ENCODE results near the gene RNF207.

The RNF207 gene

GRCh38 chr1:6267686-6268322 lies 61.9 kb downstream of the RNF207 start:
- no peak overlapping the region for H3K27ac ChIP-seq (ENCODE audit: low read length)
- H3K79me2 ChIP-seq (ENCODE audit: low read length) = no peaks in the 10 kb centered on the region
- H3K9me2 ChIP-seq (replicated peaks; ENCODE audit: insufficient read depth, low read length) = no peaks in the 10 kb centered on the region
- DNase-seq = no peak
- no peaks in the 10 kb centered on the region for H3F3A ChIP-seq (ENCODE audit: insufficient read depth, low read length)
- no peak overlapping the region for H3K9ac ChIP-seq (ENCODE audit: low read length)
- H4K20me1 ChIP-seq (ENCODE audit: insufficient read depth, low read length) = no peaks in the 10 kb centered on the region
- no peak overlapping the region for H3K4me3 ChIP-seq (ENCODE audit: low read length)
- TF ChIP-seq EZH2phosphoT487 (IDR thresholded peaks at IDR 0.05; ENCODE audit: low read length) = no peak
- no peak for TF ChIP-seq CTCF (IDR thresholded peaks at IDR 0.05; ENCODE audit: low read length)
- TF ChIP-seq EZH2 (optimal IDR thresholded peaks at IDR 0.05; ENCODE audit: low read depth, low read length) = no peak
- no peaks in the 10 kb centered on the region for H3K27me3 ChIP-seq (replicated peaks; ENCODE audit: insufficient read depth, low read length)
- no peaks in the 10 kb centered on the region for H3K9me3 ChIP-seq (replicated peaks; ENCODE audit: insufficient read depth, low read length)
- H2AFZ ChIP-seq (ENCODE audit: low read length) = no peak overlapping the region
- H3K4me1 ChIP-seq (ENCODE audit: low read length) = no peaks in the 10 kb centered on the region
- H3K4me2 ChIP-seq (ENCODE audit: low read depth, low read length) = no peak overlapping the region
- no peaks in the 10 kb centered on the region for H3K36me3 ChIP-seq (replicated peaks; ENCODE audit: insufficient read depth, low read length)

GRCh38 chr1:6268415-6268814 lies 62.5 kb downstream of the RNF207 start:
- DNase-seq = no peak
- Histone ChIP-seq H2AFZ (ENCODE audit: low read length) (no peak overlapping the region), H3K9me3 (replicated peaks; ENCODE audit: insufficient read depth, low read length) (no peaks in the 10 kb centered on the region), H3K27me3 (replicated peaks; ENCODE audit: insufficient read depth, low read length) (no peaks in the 10 kb centered on the region), H4K20me1 (ENCODE audit: insufficient read depth, low read length) (no peaks in the 10 kb centered on the region), H3K79me2 (ENCODE audit: low read length) (no peaks in the 10 kb centered on the region), H3K27ac (ENCODE audit: low read length) (no peak overlapping the region), H3K9ac (ENCODE audit: low read length) (no peak overlapping the region), H3K4me3 (ENCODE audit: low read length) (no peak overlapping the region), H3F3A (ENCODE audit: insufficient read depth, low read length) (no peaks in the 10 kb centered on the region), H3K36me3 (replicated peaks; ENCODE audit: insufficient read depth, low read length) (no peaks in the 10 kb centered on the region), H3K9me2 (replicated peaks; ENCODE audit: insufficient read depth, low read length) (no peaks in the 10 kb centered on the region), H3K4me1 (ENCODE audit: low read length) (no peaks in the 10 kb centered on the region), H3K4me2 (ENCODE audit: low read depth, low read length) (no peak overlapping the region)
- TF ChIP-seq EZH2phosphoT487 (IDR thresholded peaks at IDR 0.05; ENCODE audit: low read length) (no peak), CTCF (IDR thresholded peaks at IDR 0.05; ENCODE audit: low read length) (no peak), EZH2 (optimal IDR thresholded peaks at IDR 0.05; ENCODE audit: low read depth, low read length) (no peak)

- H3K4me3 ChIP-seq (ENCODE audit: low read length) = no peak overlapping the region
- H3F3A ChIP-seq (ENCODE audit: insufficient read depth, low read length) = no peaks in the 10 kb centered on the region
- H3K36me3 ChIP-seq (replicated peaks; ENCODE audit: insufficient read depth, low read length) = no peaks in the 10 kb centered on the region
- H3K27me3 ChIP-seq (replicated peaks; ENCODE audit: insufficient read depth, low read length) = no peaks in the 10 kb centered on the region
- no peak for DNase-seq
- H3K9ac ChIP-seq (ENCODE audit: low read length) = no peak overlapping the region
- no peaks in the 10 kb centered on the region for H3K9me2 ChIP-seq (replicated peaks; ENCODE audit: insufficient read depth, low read length)
- H3K9me3 ChIP-seq (replicated peaks; ENCODE audit: insufficient read depth, low read length) = no peaks in the 10 kb centered on the region
- no peak overlapping the region for H2AFZ ChIP-seq (ENCODE audit: low read length)
- no peak overlapping the region for H3K4me2 ChIP-seq (ENCODE audit: low read depth, low read length)
- no peaks in the 10 kb centered on the region for H4K20me1 ChIP-seq (ENCODE audit: insufficient read depth, low read length)
- H3K4me1 ChIP-seq (ENCODE audit: low read length) = no peaks in the 10 kb centered on the region
- TF ChIP-seq EZH2 (optimal IDR thresholded peaks at IDR 0.05; ENCODE audit: low read depth, low read length) (no peak), EZH2phosphoT487 (IDR thresholded peaks at IDR 0.05; ENCODE audit: low read length) (no peak), CTCF (IDR thresholded peaks at IDR 0.05; ENCODE audit: low read length) (no peak)
- H3K27ac ChIP-seq (ENCODE audit: low read length) = no peak overlapping the region
- H3K79me2 ChIP-seq (ENCODE audit: low read length) = no peaks in the 10 kb centered on the region
Measured at GRCh38 chr1:6269296-6269695, 63.4 kb downstream of the RNF207 start.
